ENCODE results near the gene ADAMTS17.

Gene ADAMTS17

GRCh38 chr15:100166313-100166712 is 175.5 kb downstream of the ADAMTS17 start:
- no peak for DNase-seq

DNA sequence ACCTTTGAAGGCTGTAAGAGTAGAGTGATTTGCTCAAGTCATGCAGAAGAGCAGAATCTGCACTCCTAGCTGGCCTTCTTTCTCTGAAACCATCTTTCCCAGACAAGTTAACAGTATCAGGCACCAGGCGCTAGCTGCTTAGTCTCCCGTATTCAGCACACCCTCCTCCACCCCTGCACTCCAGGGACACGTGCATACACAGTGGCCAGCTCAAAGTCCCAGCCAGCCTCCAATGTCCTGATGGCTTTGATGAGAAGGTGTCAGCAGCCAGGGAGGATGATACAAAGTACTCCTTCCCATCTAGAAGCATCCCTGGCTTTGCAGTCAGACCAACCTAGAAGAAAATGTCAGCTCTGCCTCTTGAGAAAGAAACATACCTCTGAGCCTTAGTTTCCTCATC is 177.8 kb downstream of the ADAMTS17 start:
- no peak for DNase-seq

- DNase-seq, result no peak
Measured at GRCh38 chr15:100160953-100161352, 180.8 kb downstream of the ADAMTS17 start.

GRCh38 chr15:100159436-100159835 is 182.3 kb downstream of the ADAMTS17 start:
- DNase-seq, result no peak

- no peak for DNase-seq
Measured at GRCh38 chr15:100158356-100158755, 183.4 kb downstream of the ADAMTS17 start.

- no peak for DNase-seq
Measured at GRCh38 chr15:100156201-100156600, 185.6 kb downstream of the ADAMTS17 start.

DNA sequence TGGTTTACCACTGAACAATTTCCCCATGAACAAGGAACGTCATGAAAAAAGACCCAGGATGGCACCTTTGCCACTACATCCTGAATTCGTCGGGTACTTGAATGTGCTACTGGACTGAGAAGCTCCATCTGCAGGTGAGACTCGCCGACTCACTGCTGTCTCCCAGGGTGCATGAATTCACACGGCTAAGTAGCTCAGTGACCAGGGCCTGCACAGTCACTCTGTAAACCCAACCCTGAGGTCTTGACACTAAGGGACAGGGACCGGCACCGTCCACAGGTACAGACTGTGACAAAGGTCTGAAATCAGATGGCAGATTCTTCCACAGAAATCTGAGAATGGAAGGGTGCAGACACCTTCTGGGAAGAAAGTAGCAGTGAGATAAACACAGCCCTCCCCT is 187.4 kb downstream of the ADAMTS17 start:
- DNase-seq, result no peak

GRCh38 chr15:100152463-100152862 is 189.3 kb downstream of the ADAMTS17 start:
- no peak for DNase-seq

DNA sequence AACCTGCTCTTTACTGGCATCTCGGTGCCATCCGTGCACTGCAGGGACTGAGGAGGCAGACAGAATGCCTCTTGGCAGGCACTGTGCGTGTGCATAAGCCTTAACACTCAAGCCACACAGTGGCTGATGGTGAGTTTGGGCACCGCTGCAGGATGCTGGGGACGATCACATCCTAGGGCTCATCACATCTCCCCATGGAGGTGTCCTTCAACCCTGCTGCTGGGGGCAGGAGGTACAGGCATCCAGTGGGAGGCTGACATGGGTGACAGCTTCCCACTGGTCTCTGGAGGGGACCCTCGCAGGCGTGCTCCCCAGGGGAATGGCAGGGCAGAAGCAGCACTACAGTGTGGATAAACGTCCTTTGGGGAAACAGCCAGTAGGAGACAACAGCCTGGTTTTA is 190.9 kb downstream of the ADAMTS17 start:
- no peak for DNase-seq

DNA sequence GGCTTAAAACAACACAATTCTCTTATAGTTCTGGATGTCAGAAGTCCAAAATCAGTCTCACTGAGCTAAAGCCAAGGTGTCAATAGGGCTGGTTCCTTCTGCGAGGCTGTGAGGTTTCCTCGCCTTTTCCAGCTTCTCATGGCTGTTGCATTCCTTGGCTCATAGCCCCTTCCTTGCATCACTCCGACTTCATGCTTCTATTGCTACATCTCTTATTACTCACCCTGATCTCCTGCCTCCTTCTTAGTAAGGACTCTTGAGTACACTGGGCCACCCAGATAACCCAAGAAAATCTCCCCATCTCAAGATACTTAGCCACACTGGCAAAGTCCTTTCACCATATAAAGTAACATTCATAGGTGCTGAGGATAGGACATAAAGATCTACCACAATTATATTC is 193.9 kb downstream of the ADAMTS17 start:
- no peak for DNase-seq

- no peak for DNase-seq
Measured at GRCh38 chr15:100143378-100143777, 198.4 kb downstream of the ADAMTS17 start.

DNA sequence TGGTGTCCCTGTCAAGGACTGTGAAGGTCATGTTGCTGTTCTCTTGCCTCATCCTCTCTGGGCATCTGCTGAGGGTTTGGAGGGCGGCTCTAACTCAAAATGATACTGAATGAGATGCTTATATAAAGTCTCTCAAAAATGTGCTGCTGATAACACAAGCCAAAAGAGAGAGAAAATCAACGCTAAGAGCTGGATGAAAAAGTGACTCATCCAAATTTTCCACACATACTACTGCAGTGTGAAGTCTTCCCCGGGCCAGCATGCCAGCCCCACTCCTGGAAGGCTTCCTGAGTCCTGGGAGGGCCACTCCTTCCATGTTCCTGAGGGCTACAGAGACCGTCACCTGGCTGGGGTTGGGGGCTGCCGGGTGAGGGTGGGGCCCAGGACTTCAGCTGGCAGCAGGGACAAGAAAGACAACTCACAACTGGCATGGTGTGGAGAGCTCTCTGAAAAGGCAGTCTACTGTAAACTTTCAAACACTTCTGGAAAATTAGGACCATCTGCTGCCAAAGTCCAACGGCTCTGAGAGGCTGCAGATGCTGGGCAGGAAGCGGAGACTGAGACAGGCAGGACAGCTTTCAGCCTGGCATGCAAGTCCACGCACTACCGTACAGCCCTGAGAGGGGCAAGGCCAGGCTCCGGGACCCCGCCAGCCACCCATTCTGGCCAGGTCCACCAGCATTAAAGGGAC is 200.3 kb downstream of the ADAMTS17 start:
- no peak for DNase-seq

DNA sequence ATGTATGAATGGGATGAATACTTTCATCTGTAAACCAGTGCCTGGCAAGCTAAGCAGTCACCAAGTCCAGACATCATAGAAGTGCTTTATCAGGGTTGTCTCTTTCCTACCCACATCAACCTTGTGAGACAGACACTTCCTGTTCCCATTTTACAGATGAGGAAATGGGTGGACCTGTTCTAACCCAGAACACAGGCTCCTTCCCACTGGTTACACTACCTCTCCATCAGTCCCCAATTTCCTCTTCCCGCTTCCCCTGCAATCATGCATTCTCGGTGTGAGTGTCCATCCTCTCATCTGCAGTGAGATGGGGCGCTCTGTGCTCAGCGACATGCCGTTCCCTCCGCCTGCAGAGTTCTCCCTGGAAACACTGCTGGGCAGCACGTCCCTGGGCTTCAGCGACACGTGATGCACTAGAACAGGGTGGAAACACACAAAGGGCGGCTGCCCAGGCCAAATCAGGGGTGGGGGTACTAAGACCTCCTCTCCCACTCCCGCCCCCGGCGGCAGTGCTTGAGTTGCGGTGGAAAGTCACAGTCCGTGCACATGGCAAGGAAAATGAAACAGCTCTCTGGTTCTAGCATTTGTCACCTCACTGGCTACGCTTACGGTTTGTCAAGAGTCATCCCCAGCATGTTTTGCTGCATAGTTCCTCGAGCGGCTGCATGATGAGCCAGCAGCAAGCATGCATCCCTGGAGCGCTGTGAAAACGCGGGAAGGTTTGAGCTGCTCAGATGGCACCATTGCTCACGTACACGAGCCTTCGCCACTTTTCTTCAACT is 201.1 kb downstream of the ADAMTS17 start:
- no peak for DNase-seq

DNA sequence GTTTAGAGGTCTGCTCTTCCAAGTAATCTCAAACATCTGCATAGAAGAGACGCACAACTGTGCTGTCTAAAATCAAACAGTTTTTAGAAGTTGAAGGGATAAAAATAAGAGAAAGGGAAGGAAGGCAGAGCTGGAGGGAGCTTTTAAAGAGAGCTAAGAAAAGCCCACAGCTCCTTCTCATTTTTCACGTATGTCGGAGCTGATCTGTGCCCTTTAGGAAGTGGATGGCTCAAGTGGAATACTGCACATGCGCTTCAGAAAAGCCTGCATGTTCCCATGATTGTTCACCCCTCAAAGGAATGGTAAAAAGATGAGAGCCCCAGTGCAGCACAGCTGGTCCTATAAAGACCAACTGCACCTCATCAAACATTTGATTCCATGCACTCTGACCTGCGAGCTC is 207.2 kb downstream of the ADAMTS17 start:
- DNase-seq, result no peak

DNA sequence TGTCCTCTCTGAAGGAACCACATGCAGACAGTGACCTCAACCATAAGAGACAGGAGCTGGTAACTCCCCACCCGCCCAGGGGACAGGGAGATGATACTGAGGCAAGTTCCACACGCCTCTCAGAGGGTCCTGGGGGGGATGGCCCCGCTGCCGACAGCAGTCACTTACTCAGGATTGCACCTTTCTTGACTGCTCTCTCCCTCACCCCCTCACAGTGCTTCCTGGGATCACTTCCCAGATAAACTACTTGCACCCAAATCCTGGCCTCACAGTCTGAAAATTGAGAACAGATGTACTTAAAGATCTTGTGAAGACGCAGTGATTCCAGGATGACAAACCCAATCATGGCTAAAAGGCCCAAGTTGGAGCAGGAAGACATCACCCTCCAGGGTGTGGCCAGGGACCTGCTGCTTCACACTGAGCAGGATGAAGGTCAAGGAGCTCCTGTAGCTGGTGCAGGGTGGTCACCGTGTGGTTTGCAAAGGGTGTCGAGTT is 207.6 kb downstream of the ADAMTS17 start:
- DNase-seq, result no peak

- DNase-seq, result no peak
Measured at GRCh38 chr15:100133001-100133400, 208.8 kb downstream of the ADAMTS17 start.

DNA sequence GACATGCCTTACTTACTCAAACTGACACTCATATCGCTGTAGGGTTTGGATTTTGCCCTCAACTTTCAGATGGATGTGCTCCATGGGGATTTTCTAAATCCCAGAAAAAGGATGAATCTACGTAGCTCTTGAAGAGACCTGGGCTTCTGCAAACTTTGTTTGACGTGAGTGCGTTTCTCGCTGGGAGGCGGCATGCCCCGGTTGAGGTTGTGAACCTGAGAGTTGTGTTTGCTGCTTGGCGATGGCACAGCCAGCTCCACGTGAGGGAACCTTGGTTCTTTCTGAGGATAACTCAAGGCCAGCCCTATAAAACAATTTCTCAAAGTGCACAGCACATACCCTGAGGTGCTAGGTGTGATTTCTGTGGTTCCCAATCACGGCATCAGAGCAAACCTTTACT is 209.5 kb downstream of the ADAMTS17 start:
- no peak for DNase-seq

DNA sequence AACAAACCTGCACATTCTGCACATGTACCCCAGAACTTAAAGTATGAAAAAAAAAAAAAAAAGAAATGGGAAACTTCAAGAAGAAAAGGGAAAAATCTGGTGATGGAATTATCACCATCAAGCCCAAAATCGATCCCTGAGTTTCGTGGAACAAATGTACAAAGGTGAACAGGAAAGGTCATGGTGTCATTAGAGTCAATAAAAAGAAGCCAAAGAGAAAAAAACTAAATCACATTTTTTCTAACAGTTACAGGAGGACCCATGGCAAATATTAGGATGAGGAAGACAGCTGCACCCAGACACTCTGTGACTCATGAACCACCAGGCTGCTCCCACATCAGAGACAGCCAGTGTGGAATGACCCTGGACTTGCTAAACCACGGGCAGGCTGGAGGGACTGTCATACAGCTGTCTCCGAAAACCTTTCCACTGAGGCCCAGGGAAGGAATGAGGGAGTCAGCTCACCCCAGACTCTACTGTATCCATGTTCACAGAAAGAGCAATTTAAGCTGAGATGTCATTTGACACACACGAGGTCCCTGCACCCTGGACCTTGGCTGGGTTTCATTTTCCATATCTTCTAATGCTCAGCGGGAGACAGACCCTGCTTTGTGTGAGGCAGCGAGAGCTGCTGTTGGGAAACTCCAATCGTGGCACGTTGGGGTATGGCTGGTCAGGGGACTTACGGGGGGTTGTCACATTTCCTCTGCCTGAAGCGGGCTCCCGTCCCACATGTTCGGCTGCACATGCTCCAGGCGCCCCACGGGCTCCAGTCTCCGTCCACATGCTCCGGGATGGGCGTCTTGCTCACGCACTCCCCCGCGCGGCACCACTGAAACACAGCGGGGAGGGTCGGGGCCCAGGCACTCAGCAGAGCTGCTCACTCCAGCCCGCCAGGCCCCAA is 210.2 kb downstream of the ADAMTS17 start:
- DNase-seq, result no peak

- no peak for DNase-seq
Measured at GRCh38 chr15:100129677-100130076, 212.1 kb downstream of the ADAMTS17 start.

DNA sequence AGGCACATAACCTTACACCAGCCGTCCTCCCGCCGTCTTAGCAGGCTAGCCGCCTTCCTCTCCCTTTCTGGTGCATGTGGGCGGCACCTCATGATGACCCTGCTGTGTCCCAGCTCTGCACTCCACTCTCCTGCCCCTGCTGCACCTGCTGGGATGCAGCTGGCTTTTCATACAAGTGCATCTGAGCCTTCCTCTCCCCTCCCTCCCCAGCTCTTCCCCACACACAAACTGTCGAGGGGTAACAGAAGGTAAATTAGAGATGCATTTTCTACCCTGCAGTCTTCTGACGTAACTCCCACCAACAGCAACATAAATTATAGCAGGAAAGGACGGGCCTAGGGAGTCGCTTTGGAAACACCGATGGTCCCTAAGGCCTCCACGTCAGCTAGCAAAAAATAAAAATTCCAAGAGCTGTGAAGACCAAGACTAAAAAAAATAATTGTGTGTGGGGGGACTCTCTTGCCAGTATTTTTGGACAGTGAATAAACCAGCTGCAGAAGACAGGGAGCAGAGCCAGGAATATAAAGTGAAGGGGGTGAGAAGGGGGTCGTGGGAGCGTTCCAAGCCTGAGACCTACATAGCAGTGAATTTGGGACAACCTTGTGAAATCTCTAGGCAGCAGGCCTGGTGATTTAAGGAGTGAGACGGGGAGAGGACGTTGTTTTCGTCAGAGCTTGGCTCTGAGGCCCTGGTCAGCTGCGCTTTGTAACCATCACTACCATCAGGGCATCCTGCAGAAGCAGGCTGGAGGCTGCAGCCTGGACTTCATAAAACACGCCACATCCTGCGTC is 216.2 kb downstream of the ADAMTS17 start:
- no peak for DNase-seq

- DNase-seq, result no peak
Measured at GRCh38 chr15:100124936-100125335, 216.8 kb downstream of the ADAMTS17 start.

GRCh38 chr15:100124361-100124760 is 217.4 kb downstream of the ADAMTS17 start:
- DNase-seq, result no peak
